Lung (tissue), 12 donors: ENCODE data around the gene KRT7. TPM values are rescaled to one million over a fixed set of nuclear protein-coding genes. Genes with fewer than 3 reads are reported as not detected.

Experiments used
- ATAC-seq: fragments of 200-7000 bp; cut with Tn5 transposase; one replicate; pipeline ENCODE4 v1.9.1; 2020; ENCODE audit warnings: moderate number of reproducible peaks; ENCODE audit not compliant: insufficient read depth, low FRiP score
- DNase-seq, 3 donors: peaks; one replicate each; pipeline ENCODE4 v3.0.0-alpha.2; 2013 to 2017
- H3K27ac ChIP-seq, 2 donors: one replicate each; pipeline ENCODE4 v1.5.1; 2013; ENCODE audit warnings: mild to moderate bottlenecking in 2 of 2, moderate library complexity in 2 of 2, control low read depth in 1 of 2, inconsistent platforms in 1 of 2, low read depth in 1 of 2, low read length in 1 of 2
- H3K27me3 ChIP-seq, 3 donors: one replicate each; pipeline ENCODE4 v1.5.1; 2013; ENCODE audit warnings: low read length in 2 of 3; ENCODE audit not compliant: control insufficient read depth in 3 of 3, insufficient read depth in 3 of 3
- H3K36me3 ChIP-seq, 4 donors: one replicate each; pipeline ENCODE4 v1.5.1; 2013; ENCODE audit warnings: low read length in 4 of 4, mild to moderate bottlenecking in 1 of 4, moderate library complexity in 1 of 4; ENCODE audit not compliant: control insufficient read depth in 4 of 4, insufficient read depth in 4 of 4
- H3K4me1 ChIP-seq, 5 donors: one replicate each; pipeline ENCODE4 v1.5.1; 2013; ENCODE audit warnings: low read length in 5 of 5, mild to moderate bottlenecking in 2 of 5, moderate library complexity in 1 of 5; ENCODE audit not compliant: control insufficient read depth in 5 of 5, insufficient read depth in 5 of 5
- H3K4me3 ChIP-seq: one replicate; pipeline ENCODE4 v1.5.1; 2013; ENCODE audit warnings: mild to moderate bottlenecking, control low read depth, moderate library complexity
- H3K9ac ChIP-seq, 2 donors: one replicate each; pipeline ENCODE4 v1.5.1; 2013; ENCODE audit warnings: low read length in 2 of 2, control low read depth in 1 of 2; ENCODE audit not compliant: insufficient read depth in 1 of 2
- H3K9me3 ChIP-seq, 4 donors: one replicate each; pipeline ENCODE4 v1.5.1; 2013; ENCODE audit warnings: low read length in 3 of 4, mild to moderate bottlenecking in 1 of 4, moderate library complexity in 1 of 4; ENCODE audit not compliant: control insufficient read depth in 4 of 4, insufficient read depth in 3 of 4
- WGBS, 2 donors: extraction: QIAGEN DNeasy Blood & Tissue Kit; methylation state at CpG; one replicate each; pipeline ENCODE4 v1.1.7; 2013; 5-methylcytosine and 5-hydroxymethylcytosine counted together
- polyA plus RNA-seq, 2 donors: library from polyadenylated mRNA; stranded (reverse); fragments of 200-250 nt; gene quantifications; one replicate each; pipeline ENCODE4 v1.2.1, GENCODE V29; 2013
- total RNA-seq, 2 donors: library from RNA; depleted of rRNA in 1 of 2; stranded (reverse); fragments of >200 nt in 1 of 2; gene quantifications; one replicate each; pipeline ENCODE4 v1.2.1, GENCODE V29; 2014 to 2021
- TF ChIP-seq, protein P1 (sequence below): IDR thresholded peaks from 2 replicates; pipeline ENCODE4 v1.5.1; 2012; ENCODE audit warnings: mild to moderate bottlenecking; ENCODE audit errors: control extremely low read depth, extremely low read depth
- donor health status: control.
- donor health status: control.
- donor health status: Bipolar disorder and iron deficiency.
- donor health status: healthy.
- donor health status: DM: yes; HTN: yes; CAD: no.

KRT7 gene
- total and polyA plus RNA-seq, 4 donors = 33.6 to 1,415 (median 1,306) TPM

DNA sequence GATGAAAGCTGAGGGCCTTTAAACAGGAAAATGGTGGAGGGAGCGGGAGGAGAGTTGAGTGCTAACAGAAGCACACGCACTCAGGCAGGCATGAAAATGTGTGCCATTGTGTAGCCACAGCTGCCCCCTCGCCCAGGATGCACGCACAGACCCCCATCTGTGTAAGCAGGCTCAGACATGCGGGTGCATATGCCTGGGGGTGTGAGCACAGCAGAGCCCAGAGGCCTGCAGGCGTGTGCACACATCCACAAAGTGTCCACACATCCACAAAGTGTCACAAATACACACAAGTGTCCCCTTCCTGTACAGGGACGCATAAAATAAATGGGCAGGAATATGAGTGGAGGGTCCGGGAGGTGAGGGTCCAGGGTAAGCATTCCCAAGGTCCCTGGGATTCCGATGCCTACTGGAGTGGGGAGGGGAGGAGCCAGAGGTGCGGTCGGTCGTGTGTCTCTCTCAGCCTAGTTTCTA lies 805 bp upstream of the KRT7 start:
- H3K27me3 ChIP-seq = peaks cover 0 to 37% (median 27%) of the 10 kb centered on the region in 3 donors
- no peak overlapping the region for H3K4me3 ChIP-seq
- DNase-seq (no peak), ATAC-seq (no peak)
- peak overlapping the region in 1 of 2 donors; percentile 92 for H3K27ac ChIP-seq
- no peaks in the 10 kb centered on the region for H3K36me3 ChIP-seq
- no peaks in the 10 kb centered on the region for H3K9me3 ChIP-seq
- H3K4me1 ChIP-seq = peaks cover 0 to 20% (median 7%) of the 10 kb centered on the region in 5 donors
- no peak overlapping the region for H3K9ac ChIP-seq
- TF ChIP-seq, protein P1, sequence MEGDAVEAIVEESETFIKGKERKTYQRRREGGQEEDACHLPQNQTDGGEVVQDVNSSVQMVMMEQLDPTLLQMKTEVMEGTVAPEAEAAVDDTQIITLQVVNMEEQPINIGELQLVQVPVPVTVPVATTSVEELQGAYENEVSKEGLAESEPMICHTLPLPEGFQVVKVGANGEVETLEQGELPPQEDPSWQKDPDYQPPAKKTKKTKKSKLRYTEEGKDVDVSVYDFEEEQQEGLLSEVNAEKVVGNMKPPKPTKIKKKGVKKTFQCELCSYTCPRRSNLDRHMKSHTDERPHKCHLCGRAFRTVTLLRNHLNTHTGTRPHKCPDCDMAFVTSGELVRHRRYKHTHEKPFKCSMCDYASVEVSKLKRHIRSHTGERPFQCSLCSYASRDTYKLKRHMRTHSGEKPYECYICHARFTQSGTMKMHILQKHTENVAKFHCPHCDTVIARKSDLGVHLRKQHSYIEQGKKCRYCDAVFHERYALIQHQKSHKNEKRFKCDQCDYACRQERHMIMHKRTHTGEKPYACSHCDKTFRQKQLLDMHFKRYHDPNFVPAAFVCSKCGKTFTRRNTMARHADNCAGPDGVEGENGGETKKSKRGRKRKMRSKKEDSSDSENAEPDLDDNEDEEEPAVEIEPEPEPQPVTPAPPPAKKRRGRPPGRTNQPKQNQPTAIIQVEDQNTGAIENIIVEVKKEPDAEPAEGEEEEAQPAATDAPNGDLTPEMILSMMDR = no peak
- 52 to 55% methylated on average over 12 of the region's 12 CpGs for WGBS, 2 donors

DNA sequence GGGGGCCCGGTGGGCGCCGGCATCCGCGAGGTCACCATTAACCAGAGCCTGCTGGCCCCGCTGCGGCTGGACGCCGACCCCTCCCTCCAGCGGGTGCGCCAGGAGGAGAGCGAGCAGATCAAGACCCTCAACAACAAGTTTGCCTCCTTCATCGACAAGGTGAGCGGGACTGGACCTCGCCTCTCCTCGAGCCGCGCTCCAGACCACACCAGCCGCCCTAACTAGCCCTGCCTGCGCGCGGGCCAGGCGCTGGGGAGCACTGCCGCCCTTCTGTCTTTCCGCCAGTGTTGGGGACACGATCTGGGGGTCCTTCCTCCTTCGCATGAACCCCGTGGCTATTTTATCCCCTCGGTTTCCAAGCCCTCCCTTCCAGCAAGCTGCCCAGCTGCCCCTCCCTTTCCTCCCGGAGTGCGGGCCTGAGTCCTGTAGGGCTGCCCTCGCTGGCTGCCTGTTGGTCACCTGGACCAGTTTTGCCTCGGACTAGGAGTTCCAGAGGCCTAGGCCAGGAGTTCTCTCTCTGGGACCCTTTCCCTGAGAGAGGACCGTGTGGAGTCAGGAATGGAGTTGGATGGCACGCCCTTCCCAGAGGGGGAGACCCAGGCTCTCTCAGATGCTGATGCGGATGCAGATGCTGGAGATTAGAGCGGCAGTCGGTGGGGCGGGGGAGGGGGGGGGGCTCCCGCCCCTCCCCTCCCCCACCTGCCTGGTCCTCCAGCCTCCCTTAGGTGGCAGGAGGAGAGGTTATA lies 592 bp downstream of the KRT7 start:
- no peaks in the 10 kb centered on the region for H3K9me3 ChIP-seq
- peak overlapping the region; percentile 43 for H3K4me3 ChIP-seq
- peaks cover 0 to 20% (median 7%) of the 10 kb centered on the region in 5 donors for H3K4me1 ChIP-seq
- WGBS, 2 donors = 16 to 22% methylated on average over 39 to 40 of the region's 40 CpGs
- TF ChIP-seq, protein P1 = no peak
- H3K36me3 ChIP-seq = no peaks in the 10 kb centered on the region
- H3K27me3 ChIP-seq = peaks cover 0 to 37% (median 27%) of the 10 kb centered on the region in 3 donors
- H3K27ac ChIP-seq = peak overlapping the region in 1 of 2 donors; percentile 92
- ATAC-seq (no peak), DNase-seq (no peak)
- no peak overlapping the region for H3K9ac ChIP-seq

DNA sequence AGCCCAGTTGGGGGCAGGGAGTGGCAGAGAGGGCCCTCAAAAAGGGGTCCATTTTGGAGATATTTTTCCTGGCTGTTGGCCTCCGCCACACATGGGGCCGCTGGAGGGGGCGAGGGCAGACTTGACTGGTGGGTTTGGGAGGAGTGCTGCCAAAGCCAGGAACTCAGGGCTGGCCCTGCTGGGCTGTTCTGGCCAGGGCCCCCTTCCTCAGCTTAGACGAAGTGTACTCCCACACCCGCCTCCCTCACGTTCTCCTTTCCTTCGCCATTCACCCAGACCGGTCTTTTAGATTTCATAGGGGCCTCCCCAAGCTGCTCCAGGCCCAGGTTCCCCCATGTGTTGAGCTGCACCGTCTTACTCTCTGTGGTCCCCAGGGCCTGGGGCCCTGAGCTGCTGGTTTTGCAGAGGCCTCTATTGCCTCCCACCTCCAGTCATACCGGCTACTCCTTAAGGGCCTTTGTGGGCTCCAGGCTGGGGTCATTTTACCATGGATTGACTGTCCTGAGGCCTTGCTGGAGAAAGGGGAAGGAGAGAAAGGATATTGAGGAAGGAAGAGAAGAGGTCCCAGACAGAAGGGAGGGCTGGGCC lies 1.3 kb downstream of the KRT7 start:
- no peaks in the 10 kb centered on the region for H3K9me3 ChIP-seq
- peaks cover 0 to 24% (median 7%) of the 10 kb centered on the region in 5 donors for H3K4me1 ChIP-seq
- TF ChIP-seq, protein P1 = no peak
- peak overlapping the region in 1 of 2 donors; percentile 70 for H3K27ac ChIP-seq
- no peaks in the 10 kb centered on the region for H3K36me3 ChIP-seq
- no peak for ATAC-seq
- peak overlapping the region; percentile 44 for H3K4me3 ChIP-seq
- H3K27me3 ChIP-seq = peaks cover 0 to 37% (median 23%) of the 10 kb centered on the region in 3 donors
- DNase-seq = no peak
- H3K9ac ChIP-seq = no peak overlapping the region
- 72 to 81% methylated on average over 10 of the region's 10 CpGs for WGBS, 2 donors
